Fibroblast of peridontal ligament (primary cell): ENCODE measurements around the gene PDE8B.
"Not testable (repeated sequence)": the region's sequence is repeated elsewhere in the genome, so short reads cannot be mapped to it uniquely, and the experiment has no call there.

Experiments
- DNase-seq: peaks from one replicate; pipeline ENCODE4 v3.0.0-alpha.2; 2010; ENCODE audit errors: extremely low read depth

The PDE8B gene

DNA sequence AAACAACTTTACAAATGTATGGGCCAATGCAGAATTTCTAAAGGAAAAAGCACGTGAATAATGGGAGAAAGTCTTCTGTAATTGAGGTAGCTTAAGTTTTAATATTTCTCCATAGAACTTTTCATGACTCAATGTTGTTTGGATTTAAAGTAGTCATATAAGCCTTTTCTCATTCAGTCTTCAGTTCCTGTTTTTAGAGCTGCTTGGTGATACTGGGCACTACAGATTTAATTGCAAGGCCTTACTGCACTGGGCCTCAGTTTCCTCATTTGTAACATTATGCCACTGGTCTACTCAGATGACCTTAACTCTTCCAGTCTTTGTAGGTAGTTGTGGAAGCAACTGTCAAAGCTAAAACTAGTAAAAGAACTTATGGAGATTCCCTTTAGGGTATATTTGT lies 221.2 kb downstream of the PDE8B start:
- DNase-seq: no peak

DNA sequence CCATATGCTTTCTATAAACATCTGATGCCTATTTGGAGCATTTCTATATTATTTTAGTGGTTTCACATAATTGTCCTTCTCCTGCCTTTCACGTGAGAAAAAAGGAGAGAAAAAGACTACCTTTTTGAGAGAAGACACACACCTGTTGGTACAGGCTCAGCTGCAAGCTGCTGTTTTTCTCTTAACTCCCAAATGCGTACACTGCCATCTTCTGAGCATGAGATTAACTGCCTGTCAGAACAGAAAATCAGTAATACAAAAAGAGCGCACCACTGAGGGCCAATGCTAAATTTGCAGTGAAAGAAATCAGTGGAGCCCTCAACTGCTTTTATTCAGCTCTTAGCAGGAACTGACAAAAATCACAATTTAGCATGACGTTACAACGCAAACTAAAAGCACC lies 226.7 kb downstream of the PDE8B start:
- peak; percentile 37 for DNase-seq

DNA sequence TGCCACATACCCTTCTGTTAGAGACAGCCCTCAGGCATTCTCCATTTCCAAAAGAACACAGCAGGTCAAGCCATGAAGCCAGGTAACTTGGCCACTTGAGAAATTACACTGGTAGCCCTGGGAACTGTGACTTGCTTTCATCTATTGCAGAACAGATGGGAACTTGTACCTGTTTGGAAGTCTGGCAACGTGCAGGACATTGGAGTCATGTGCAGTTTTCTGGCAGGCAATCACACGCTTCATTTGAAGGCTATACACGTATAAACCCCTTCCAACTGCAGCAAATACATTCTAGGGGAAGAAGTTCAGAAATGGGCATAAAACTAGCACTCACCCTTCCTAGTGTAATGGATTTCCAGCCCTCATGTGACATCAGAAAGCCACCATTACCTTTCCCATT lies 227.6 kb downstream of the PDE8B start:
- no peak for DNase-seq

DNA sequence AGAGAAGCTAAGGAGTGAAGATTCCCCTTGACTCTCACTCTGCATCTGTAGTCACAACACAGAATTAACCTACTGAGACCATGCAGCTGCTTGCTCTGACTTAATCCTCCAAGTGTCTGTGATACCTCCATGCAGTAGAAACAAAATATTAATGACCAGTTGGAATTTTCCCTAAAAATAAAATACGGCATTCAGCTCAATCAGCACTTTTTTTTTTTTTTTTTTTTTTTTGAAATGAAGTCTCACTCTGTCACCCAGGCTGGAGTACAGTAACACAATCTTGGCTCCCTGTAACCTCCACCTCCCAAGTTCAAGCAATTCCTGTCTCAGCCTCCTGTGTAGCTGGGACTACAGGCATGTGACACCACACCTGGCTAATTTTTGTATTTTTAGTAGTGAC lies 233.2 kb downstream of the PDE8B start:
- no peak for DNase-seq

DNA sequence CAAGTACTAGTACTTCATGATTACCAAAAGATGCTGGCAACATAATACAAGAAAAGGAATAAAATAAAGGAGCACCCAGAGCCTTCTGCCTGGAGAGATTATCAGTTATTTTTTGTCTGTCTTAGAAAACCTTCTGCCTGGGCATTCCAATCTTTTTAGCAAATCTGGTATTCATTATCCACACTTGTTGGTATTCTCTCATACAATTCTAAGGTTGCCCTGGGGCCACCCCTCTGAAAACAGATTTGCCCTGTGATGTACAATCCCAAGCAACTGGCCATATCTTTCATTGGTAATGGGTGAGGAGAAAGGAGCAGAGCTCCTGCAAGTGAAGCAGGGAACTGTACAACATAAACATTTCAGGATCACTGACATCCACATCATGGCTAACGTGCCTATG lies 233.9 kb downstream of the PDE8B start:
- peak; percentile 51 for DNase-seq

DNA sequence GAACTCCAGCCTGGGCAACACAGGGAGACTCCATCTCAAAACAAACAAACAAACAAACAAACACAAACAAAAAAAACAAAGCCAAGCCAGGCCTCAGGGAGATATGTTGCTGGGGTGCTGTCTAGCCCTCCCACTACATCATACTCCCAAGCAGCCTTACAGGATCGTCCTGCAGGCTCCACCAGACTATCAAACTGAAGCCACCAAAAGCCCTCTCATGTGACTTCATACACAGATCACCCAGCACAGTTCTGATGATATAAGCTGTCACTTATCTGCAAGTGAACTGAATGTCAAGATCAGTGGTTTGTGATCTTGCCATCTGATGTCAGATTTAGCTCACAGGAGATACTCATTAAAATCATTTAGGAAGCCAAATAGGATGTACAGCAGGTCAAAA lies 238.4 kb downstream of the PDE8B start:
- DNase-seq: no peak

DNA sequence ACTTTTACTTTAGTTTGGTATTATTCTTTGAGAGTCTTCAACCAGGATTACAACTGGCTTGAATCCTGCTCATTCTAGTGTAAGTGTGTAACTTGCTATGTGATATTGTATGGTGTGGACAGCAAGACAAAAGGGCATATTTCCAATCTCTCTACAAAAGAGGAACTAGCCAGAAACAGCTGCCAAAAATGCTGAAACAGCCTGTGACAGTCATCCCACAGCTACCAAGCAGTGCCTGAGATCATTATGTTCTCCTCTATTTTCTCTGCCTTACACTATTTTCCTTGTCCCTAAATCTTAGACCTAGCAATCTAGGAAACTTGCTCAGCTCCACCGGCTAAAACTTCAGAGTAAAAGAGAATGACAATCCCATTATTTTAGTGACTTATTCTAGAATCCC lies 238.8 kb downstream of the PDE8B start:
- no peak for DNase-seq

DNA sequence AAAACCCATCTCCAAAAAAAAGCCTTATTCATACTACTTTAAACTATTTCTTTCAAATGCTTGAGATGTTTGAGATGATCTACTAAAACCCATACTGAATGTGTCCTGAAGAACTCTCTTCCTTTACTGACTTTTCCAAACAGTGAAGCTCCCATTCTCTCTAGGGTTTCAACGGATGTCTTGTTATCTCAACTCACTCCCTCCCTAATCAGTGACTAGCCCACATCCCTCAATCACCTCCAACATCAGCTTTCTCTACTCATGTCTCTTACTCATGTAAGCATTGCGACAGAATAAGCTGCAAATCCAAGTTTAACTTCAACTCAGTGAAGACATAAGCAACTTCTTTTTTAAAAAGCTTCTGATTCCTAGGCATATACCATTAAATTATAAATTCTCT lies 239.5 kb downstream of the PDE8B start:
- peak; percentile 10 for DNase-seq

DNA sequence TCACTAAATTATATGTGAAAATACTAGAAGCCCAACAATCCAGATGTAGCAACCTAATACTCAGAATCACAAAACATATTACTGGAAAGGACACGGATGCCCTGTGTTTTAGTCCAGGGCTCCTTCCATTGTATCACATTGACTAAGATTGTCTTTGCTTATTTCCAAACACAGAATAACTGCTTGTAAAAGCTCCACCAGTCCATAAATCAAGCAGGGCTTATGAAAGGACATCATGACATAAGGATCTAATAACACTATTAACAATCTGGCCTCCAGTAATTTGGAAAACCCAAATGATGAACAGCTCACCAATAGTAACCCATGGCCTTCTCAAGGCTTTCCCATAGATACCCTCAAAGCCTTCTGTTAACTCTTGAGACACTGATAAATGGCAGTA lies 241.9 kb downstream of the PDE8B start:
- no peak for DNase-seq

DNA sequence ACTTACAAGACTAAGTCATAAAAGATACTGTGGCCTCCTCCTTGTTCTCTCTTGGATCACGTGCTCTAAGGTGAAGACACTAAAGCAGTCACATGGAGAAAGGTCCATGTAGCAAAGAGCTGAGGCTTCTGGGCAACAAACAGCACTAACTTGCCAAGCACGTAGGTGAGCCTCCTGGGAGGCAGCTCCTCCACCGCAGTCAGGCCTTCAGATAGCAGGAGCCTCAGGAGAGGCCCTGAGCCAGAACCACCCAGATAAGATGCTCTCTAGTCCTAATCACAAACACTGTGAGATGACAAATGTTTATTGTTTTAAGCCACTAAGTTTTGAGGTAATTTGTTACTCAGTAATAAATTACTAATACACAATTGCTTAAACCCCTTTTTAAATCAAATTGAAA lies 243.6 kb downstream of the PDE8B start:
- no peak for DNase-seq

DNA sequence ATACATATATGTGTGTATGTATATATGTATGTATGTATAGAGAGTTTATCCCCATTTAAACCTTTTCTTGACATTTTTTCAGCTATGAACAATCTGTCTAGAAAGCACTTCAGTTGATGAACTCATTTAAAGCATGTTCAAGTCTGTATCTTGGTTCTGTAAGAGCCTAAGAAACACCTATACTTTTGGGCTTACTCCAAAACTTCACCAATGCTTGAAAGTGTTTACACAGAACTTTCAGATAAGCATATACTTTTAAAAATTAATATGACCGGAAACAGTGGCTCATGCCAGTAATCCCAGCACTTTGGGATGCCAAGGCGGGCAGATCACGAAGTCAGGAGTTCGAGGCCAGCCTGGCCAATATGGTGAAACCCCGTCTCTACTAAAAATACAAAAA lies 250.8 kb downstream of the PDE8B start:
- no peak for DNase-seq

DNA sequence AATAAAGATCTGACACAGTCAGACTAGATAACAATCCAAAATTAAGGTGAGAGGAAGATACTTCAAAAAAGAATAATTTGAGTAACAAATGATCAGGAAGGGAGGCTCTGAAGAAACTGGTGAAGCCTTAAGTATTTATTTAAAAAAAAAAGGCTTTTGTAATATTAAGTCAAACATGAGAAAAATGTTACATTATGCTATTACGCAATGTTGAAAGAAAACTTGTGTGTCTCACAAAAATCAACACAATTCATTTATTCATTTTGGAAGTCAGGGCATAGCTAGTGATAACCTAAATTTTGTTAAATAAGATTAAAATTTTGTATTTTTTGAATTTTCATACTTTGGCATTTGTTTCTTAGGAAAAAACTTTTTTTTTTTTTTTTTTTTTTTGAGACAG lies 253.4 kb downstream of the PDE8B start:
- DNase-seq: peak; percentile 38

DNA sequence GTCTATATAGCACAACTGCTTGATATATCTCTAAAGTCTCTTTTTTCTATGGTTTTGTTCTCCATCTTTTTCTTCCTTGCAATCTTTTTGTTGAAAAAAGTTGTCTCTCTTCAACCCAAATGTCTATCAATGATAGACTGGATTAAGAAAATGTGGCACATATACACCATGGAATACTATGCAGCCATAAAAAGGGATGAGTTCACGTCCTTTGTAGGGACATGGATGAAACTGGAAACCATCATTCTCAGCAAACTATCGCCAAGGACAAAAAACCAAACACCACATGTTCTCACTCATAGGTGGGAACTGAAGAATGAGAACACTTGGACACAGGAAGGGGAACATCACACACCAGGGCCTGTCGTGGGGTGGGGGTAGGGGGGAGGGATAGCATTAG lies 258.4 kb downstream of the PDE8B start:
- DNase-seq: not testable (repeated sequence)

DNA sequence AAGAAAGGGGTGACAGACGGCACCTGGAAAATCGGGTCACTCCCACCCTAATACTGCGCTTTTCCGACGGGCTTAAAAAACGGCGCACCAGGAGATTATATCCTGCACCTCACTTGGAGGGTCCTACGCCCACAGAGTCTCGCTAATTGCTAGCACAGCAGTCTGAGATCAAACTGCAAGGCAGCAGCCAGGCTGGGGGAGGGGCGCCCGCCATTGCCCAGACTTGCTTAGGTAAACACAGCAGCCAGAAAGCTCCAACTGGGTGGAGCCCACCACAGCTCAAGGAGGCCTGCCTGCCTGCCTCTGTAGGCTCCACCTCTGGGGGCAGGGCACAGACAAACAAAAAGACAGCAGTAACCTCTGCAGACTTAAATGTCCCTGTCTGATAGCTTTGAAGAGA lies 264.6 kb downstream of the PDE8B start:
- not testable (repeated sequence) for DNase-seq
